Ishikawa (cell line): Measurements from ENCODE around the gene KLHL5.

Experiments
- CEBPB ChIP-seq: IDR thresholded peaks from 2 replicates; pipeline ENCODE4 v1.6.1; 2012
- CREB1 ChIP-seq: IDR thresholded peaks from 2 replicates; pipeline ENCODE4 v1.6.1; 2012; ENCODE audit warnings: low read depth
- EGR1 ChIP-seq: IDR thresholded peaks from 2 replicates; pipeline ENCODE4 v1.6.1; 2012
- EP300 ChIP-seq: IDR thresholded peaks from 2 replicates; pipeline ENCODE4 v1.6.1; 2012; ENCODE audit warnings: borderline replicate concordance
- FOXM1 ChIP-seq: IDR thresholded peaks from 2 replicates; pipeline ENCODE4 v1.6.1; 2012; ENCODE audit warnings: low read depth, borderline replicate concordance
- MAX ChIP-seq: IDR thresholded peaks from 2 replicates; pipeline ENCODE4 v1.6.1; 2012
- NFIC ChIP-seq: IDR thresholded peaks from 2 replicates; pipeline ENCODE4 v1.6.1; 2012
- RAD21 ChIP-seq: IDR thresholded peaks from 2 replicates; pipeline ENCODE4 v1.6.1; 2012; ENCODE audit warnings: low read depth
- REST ChIP-seq: IDR thresholded peaks from 2 replicates; pipeline ENCODE4 v1.6.1; 2012; ENCODE audit warnings: low read depth, mild to moderate bottlenecking
- TAF1 ChIP-seq: IDR thresholded peaks from 2 replicates; pipeline ENCODE4 v1.6.1; 2012; ENCODE audit warnings: low read depth, mild to moderate bottlenecking
- TCF12 ChIP-seq: IDR thresholded peaks from 2 replicates; pipeline ENCODE4 v1.6.1; 2012; ENCODE audit warnings: low read depth
- TEAD4 ChIP-seq: IDR thresholded peaks from 2 replicates; pipeline ENCODE4 v1.6.1; 2012
- USF1 ChIP-seq: IDR thresholded peaks from 2 replicates; pipeline ENCODE4 v1.6.1; 2012
- YY1 ChIP-seq: IDR thresholded peaks from 2 replicates; pipeline ENCODE4 v1.6.1; 2012; ENCODE audit warnings: low read depth
- ZBTB7A ChIP-seq: IDR thresholded peaks from 2 replicates; pipeline ENCODE4 v1.6.1; 2012; ENCODE audit warnings: low read depth

The KLHL5 gene

DNA sequence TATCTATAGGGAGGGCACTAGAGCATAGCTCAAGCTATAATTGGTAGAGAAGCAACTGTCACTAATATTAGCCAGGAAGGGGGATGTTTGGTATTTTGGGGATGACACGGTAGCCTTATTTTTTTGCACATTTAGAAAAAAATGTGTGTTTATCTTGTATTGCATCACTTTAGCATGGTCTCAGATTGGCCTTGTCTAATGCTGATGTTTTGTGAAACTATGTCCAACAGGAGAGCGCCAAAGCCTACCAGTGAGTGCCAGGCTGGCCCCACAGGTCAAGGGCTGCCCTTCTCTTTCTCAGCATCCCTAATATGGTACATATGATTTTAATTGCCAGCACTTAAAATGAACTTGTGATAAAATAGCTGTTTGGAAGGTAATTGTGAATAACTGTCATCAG is 95.5 kb downstream of the KLHL5 start:
- TF ChIP-seq MAX = no peak
- TF ChIP-seq NFIC = no peak
- TF ChIP-seq CEBPB = no peak
- no peak for TF ChIP-seq RAD21
- TF ChIP-seq FOXM1 = no peak
- no peak for TF ChIP-seq ZBTB7A

DNA sequence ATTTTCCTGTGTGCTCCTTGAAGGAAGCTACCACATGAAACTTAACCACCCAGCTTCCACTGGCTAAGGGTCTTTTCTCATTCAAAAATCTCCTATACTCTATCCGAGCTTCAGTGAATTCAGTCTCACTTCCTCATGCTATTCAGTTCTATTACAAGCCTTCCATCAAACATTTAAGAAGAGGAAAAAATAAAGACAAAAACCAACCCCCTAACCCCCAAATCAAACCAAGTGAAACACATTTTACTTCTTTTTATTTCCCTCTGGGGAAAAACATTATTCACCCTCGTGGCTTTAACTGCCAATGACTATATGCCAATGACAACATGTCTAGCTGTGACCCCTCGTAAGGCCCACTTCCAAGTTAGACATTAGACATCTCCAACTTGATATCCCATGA is 104.1 kb downstream of the KLHL5 start:
- TF ChIP-seq NFIC = no peak
- no peak for TF ChIP-seq USF1
- TF ChIP-seq YY1 = no peak
- no peak for TF ChIP-seq TCF12
- no peak for TF ChIP-seq CREB1
- TF ChIP-seq RAD21 = no peak
- no peak for TF ChIP-seq FOXM1
- no peak for TF ChIP-seq EP300
- no peak for TF ChIP-seq MAX
- no peak for TF ChIP-seq TEAD4
- TF ChIP-seq ZBTB7A = no peak
- TF ChIP-seq REST = no peak
- TF ChIP-seq CEBPB = no peak

DNA sequence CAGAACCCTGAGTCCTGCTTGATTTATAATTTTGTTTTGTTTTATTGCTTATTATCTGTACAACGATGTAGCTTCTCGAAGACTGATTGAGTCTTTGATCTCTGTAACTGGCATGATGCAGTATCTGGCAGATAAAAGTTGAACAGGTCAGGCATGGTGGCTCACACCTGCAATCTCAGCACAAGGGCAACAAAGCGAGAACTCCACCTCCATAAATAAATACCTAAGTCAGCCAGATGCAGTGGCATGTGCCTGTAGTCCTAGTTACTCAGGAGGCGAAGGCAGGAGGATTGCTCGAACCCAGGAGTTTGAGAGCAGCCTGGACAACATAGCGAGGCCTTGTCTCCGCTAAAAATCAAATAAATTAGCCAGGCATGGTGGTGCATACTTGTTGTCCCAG is 104.6 kb downstream of the KLHL5 start:
- no peak for TF ChIP-seq REST
- no peak for TF ChIP-seq TAF1
- TF ChIP-seq RAD21 = no peak
- no peak for TF ChIP-seq EGR1
- no peak for TF ChIP-seq TEAD4
- TF ChIP-seq CREB1 = no peak
- TF ChIP-seq YY1 = no peak
- no peak for TF ChIP-seq EP300
- no peak for TF ChIP-seq ZBTB7A
- TF ChIP-seq USF1 = no peak
- TF ChIP-seq TCF12 = no peak

- TF ChIP-seq TCF12 (no peak), USF1 (no peak), MAX (no peak), YY1 (no peak), CREB1 (no peak), TEAD4 (no peak), CEBPB (no peak), FOXM1 (no peak), TAF1 (no peak), NFIC (no peak), EP300 (no peak), ZBTB7A (no peak), RAD21 (no peak), EGR1 (no peak), REST (no peak)
Observed at GRCh38 chr4:39169426-39169825, 107.4 kb downstream of the KLHL5 start.

DNA sequence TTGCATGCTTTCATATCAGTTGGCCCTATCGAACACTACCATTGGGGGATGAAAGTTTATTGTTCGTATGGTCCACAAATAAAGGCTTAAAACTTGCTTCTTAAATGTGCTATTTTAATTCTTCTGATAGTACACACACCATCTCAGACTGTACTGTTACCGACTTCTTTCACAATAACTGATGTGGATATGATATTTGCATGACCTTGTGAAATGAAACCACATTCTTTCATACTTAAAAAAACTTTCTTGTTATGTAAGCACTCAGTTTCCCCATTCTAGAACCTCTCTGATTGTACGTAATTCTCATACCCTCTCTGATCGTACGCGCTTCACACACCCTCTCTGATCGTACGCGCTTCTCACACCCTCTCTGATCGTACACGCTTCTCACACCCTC is 108.3 kb downstream of the KLHL5 start:
- no peak for TF ChIP-seq TAF1
